HCT116 (cell line): ENCODE measurements around the gene ZNF488. TPM values are rescaled to one million over a fixed set of nuclear protein-coding genes. Genes with fewer than 3 reads are reported as not detected.

ENCODE experiments used
- ATAC-seq: fragments of 200-7000 bp; cut with Tn5 transposase; 2 replicates; pipeline ENCODE4 v1.9.1; 2020; ENCODE audit warnings: mild to moderate bottlenecking, moderate library complexity
- BruUV-seq: library from RNA; stranded (reverse); fragments of 400-500 nt; replicated peaks from 2 replicates; lab custom pipeline; 2021; lab: Mats Ljungman, UMichigan
- CTCF ChIA-PET: fragments of 300-600 bp; sonication (Branson Sonifier 250); formaldehyde crosslinking; loops from one replicate; lab custom pipeline; 2021; ENCODE audit warnings: antibody characterized with exemption; lab: Charles Lee
- POLR2A ChIA-PET: fragments of 300-600, 350-600 bp; sonication (Branson Sonifier 250); formaldehyde crosslinking; loops from one replicate; lab custom pipeline; 2021; ENCODE audit warnings: antibody characterized with exemption; lab: Charles Lee
- RAD21 ChIA-PET, 2 experiments: fragments of 300-600 bp; sonication (Branson Sonifier 250); formaldehyde crosslinking; loops; one replicate each; lab custom pipeline; 2023; ENCODE audit warnings: low total read pairs in 2 of 2; ENCODE audit not compliant: uncharacterized antibody in 2 of 2, unreplicated experiment in 2 of 2, low non-redundant PET in 1 of 2; lab: Charles Lee
- DNase-seq: peaks from one replicate; pipeline ENCODE4 v3.0.0-alpha.2; 2010; ENCODE audit warnings: low read depth, low spot score
- H2AFZ ChIP-seq: fragments of 200-600 bp; shearing (Covaris generic), sonication (generic); 2 replicates; pipeline ENCODE4 v1.6.1; 2017; ENCODE audit warnings: low read depth, mixed run types, mixed read lengths, antibody characterized with exemption, low read length; ENCODE audit not compliant: poor library complexity, severe bottlenecking
- H3K27ac ChIP-seq: 2 replicates; pipeline ENCODE4 v1.5.1; 2012; ENCODE audit warnings: low read depth, low read length
- H3K27me3 ChIP-seq: fragments of 200-600 bp; sonication (generic); 2 replicates; pipeline ENCODE4 v1.6.1; 2016; ENCODE audit warnings: mixed run types, low read length, mixed read lengths; ENCODE audit not compliant: insufficient read depth
- H3K36me3 ChIP-seq, 2 experiments: fragments of 200-500 bp in 1 of 2; fragments of 200-600 bp in 1 of 2; sonication (Bioruptor generic) in 1 of 2; sonication (generic) in 1 of 2; 2 replicates each; pipeline versions ENCODE4 v1.5.1 to v1.6.1; 2014 to 2016; ENCODE audit warnings: low read length in 2 of 2, inconsistent platforms in 1 of 2, mixed read lengths in 1 of 2, mixed run types in 1 of 2; ENCODE audit not compliant: insufficient read depth in 2 of 2, control insufficient read depth in 1 of 2
- H3K4me1 ChIP-seq, 2 experiments: fragments of 200-600 bp in 1 of 2; sonication (generic) in 1 of 2; 2 replicates each; pipeline versions ENCODE4 v1.5.1 to v1.6.1; 2012 to 2017; ENCODE audit warnings: low read length in 2 of 2, inconsistent platforms in 1 of 2, mild to moderate bottlenecking in 1 of 2, mixed read lengths in 1 of 2, mixed run types in 1 of 2, moderate library complexity in 1 of 2; ENCODE audit not compliant: insufficient read depth in 2 of 2, control insufficient read depth in 1 of 2
- H3K4me2 ChIP-seq: fragments of 200-600 bp; sonication (generic); 2 replicates; pipeline ENCODE4 v1.6.1; 2017; ENCODE audit warnings: mixed run types, low read length, mixed read lengths
- H3K4me3 ChIP-seq, 2 experiments: fragments of 200-600 bp in 1 of 2; sonication (generic) in 1 of 2; replicated peaks in 1 of 2; 2 replicates each; pipeline ENCODE4 v1.5.1; 2011 to 2016; ENCODE audit warnings: low read length in 2 of 2, control low read depth in 1 of 2, low read depth in 1 of 2, mild to moderate bottlenecking in 1 of 2, mixed read lengths in 1 of 2, mixed run types in 1 of 2
- H3K79me2 ChIP-seq: fragments of 200-600 bp; sonication (generic); 2 replicates; pipeline ENCODE4 v1.6.1; 2017; ENCODE audit warnings: mild to moderate bottlenecking, mixed run types, low read length, moderate library complexity, mixed read lengths; ENCODE audit not compliant: insufficient read depth
- H3K9ac ChIP-seq: fragments of 200-600 bp; sonication (generic); 2 replicates; pipeline ENCODE4 v1.6.1; 2016; ENCODE audit warnings: low read length, mixed read lengths
- H3K9me2 ChIP-seq: fragments of 200-600 bp; sonication (generic), shearing (Covaris generic); 2 replicates; pipeline ENCODE4 v1.6.1; 2017; ENCODE audit warnings: mixed run types, mild to moderate bottlenecking, moderate library complexity; ENCODE audit not compliant: insufficient read depth
- H3K9me3 ChIP-seq, 2 experiments: fragments of 200-500 bp in 1 of 2; fragments of 200-600 bp in 1 of 2; sonication (Bioruptor generic) in 1 of 2; sonication (generic) in 1 of 2; 2 replicates each; pipeline ENCODE4 v1.6.1; 2014 to 2017; ENCODE audit warnings: low read length in 2 of 2, mixed read lengths in 2 of 2, inconsistent platforms in 1 of 2, low read depth in 1 of 2, mild to moderate bottlenecking in 1 of 2, mixed run types in 1 of 2, moderate library complexity in 1 of 2; ENCODE audit not compliant: control insufficient read depth in 1 of 2, insufficient read depth in 1 of 2
- H4K20me1 ChIP-seq: fragments of 200-600 bp; sonication (generic), shearing (Covaris generic); 2 replicates; pipeline ENCODE4 v1.6.1; 2017; ENCODE audit warnings: mixed run types, mild to moderate bottlenecking, moderate library complexity; ENCODE audit not compliant: insufficient read depth
- ATF3 ChIP-seq: IDR thresholded peaks from 2 replicates; pipeline ENCODE4 v1.6.1; 2012
- CEBPB ChIP-seq: IDR thresholded peaks from 2 replicates; pipeline ENCODE4 v1.6.1; 2012; ENCODE audit warnings: low read depth
- EGR1 ChIP-seq: IDR thresholded peaks from 2 replicates; pipeline ENCODE4 v1.6.1; 2012; ENCODE audit warnings: low read depth
- ELF1 ChIP-seq: IDR thresholded peaks from 2 replicates; pipeline ENCODE4 v1.6.1; 2012; ENCODE audit warnings: low read depth, borderline replicate concordance
- EZH2 ChIP-seq: fragments of 200-600 bp; sonication (generic); IDR thresholded peaks from 2 replicates; pipeline ENCODE4 v1.6.1; 2017; ENCODE audit warnings: antibody characterized with exemption, mixed run types
- EZH2phosphoT487 ChIP-seq: fragments of 200-600 bp; IDR thresholded peaks from 2 replicates; pipeline ENCODE4 v1.6.1; 2018; ENCODE audit warnings: antibody characterized with exemption, borderline replicate concordance
- FOSL1 ChIP-seq: IDR thresholded peaks from 2 replicates; pipeline ENCODE4 v1.6.1; 2012; ENCODE audit warnings: low read depth
- JUND ChIP-seq: IDR thresholded peaks from 2 replicates; pipeline ENCODE4 v1.6.1; 2012
- POLR2A ChIP-seq: IDR thresholded peaks from 2 replicates; pipeline ENCODE4 v1.7.0; 2011; ENCODE audit warnings: borderline replicate concordance; ENCODE audit not compliant: insufficient read depth, insufficient read length; ENCODE audit errors: extremely low read depth
- POLR2AphosphoS5 ChIP-seq: IDR thresholded peaks from 2 replicates; pipeline ENCODE4 v1.6.1; 2011; ENCODE audit warnings: mild to moderate bottlenecking, low read depth, low read length, moderate library complexity
- RAD21 ChIP-seq: IDR thresholded peaks from 2 replicates; pipeline ENCODE4 v1.6.1; 2012; ENCODE audit warnings: low read depth, mild to moderate bottlenecking
- SRF ChIP-seq: IDR thresholded peaks from 2 replicates; pipeline ENCODE4 v1.6.1; 2012; ENCODE audit warnings: low read depth
- TCF7L2 ChIP-seq: IDR thresholded peaks from 2 replicates; pipeline ENCODE4 v1.7.0; 2011; ENCODE audit warnings: borderline replicate concordance, inconsistent platforms; ENCODE audit not compliant: insufficient read depth, insufficient read length; ENCODE audit errors: extremely low read depth
- ZBTB33 ChIP-seq: IDR thresholded peaks from 2 replicates; pipeline ENCODE4 v1.6.1; 2011; ENCODE audit warnings: mild to moderate bottlenecking, low read length, moderate library complexity; ENCODE audit not compliant: insufficient replicate concordance; ENCODE audit errors: extremely low read depth
- ZFX ChIP-seq: fragments of 450-650 bp; IDR thresholded peaks from 2 replicates; pipeline ENCODE4 v1.6.1; 2017
- intact Hi-C: fragments of 100-400 bp; cut with micrococcal nuclease; formaldehyde crosslinking; loops from 2 replicates; pipeline ENCODE4 v1.10.0; 2022
- total RNA-seq: library from RNA; stranded (reverse); gene quantifications from one replicate; pipeline ENCODE4 v1.2.1, GENCODE V29; 2021; ENCODE audit not compliant: unreplicated experiment

The ZNF488 gene
- total RNA-seq, 1 experiment from 2014 or later = 3.9 TPM

GRCh38 chr10:47332946-47333345 is 51.1 kb downstream of the ZNF488 start:
- Histone ChIP-seq H3K9ac (no peak overlapping the region), H3K36me3 (no peaks in the 10 kb centered on the region), H3K9me2 (no peaks in the 10 kb centered on the region), H3K4me3 (no peak overlapping the region), H3K27ac (no peak overlapping the region), H3K9me3 (no peaks in the 10 kb centered on the region), H2AFZ (no peak overlapping the region), H3K4me2 (no peak overlapping the region), H3K27me3 (0 out of 2 replicates have a peak, but pooled peaks cover 9% of the 10 kb centered on the region), H3K4me1 (peaks cover 0 to 11% of the 10 kb centered on the region in 2 experiments; a peak in 1 of 4 replicates), H4K20me1 (no peaks in the 10 kb centered on the region), H3K79me2 (no peaks in the 10 kb centered on the region)
- no peak for TF ChIP-seq FOSL1
- TF ChIP-seq SRF = no peak
- TF ChIP-seq RAD21 = no peak
- TF ChIP-seq ZFX = no peak
- no peak for TF ChIP-seq EZH2
- no peak for TF ChIP-seq POLR2A
- TF ChIP-seq CEBPB = no peak
- TF ChIP-seq ATF3 = no peak
- no peak for TF ChIP-seq JUND
- no peak for TF ChIP-seq EGR1
- TF ChIP-seq ZBTB33 = no peak
- TF ChIP-seq EZH2phosphoT487 = no peak
- no peak for TF ChIP-seq POLR2AphosphoS5
- no peak for TF ChIP-seq ELF1
- no peak for TF ChIP-seq TCF7L2
- ChIA-PET POLR2A (no interaction called here), CTCF (interaction anchor here (1.7 kb wide), 1 partner anchor 8 kb away, joined by 6 read pairs; no protein-coding TSS in a partner anchor), RAD21 (no interaction called here)
- BruUV-seq = no TSS peak
- intact Hi-C loops = no loop called here
- DNase-seq (no peak), ATAC-seq (no peak)
